Liver (tissue), 9 donors: ENCODE measurements around the gene MSH5. TPM values are rescaled to one million over a fixed set of nuclear protein-coding genes. Genes with fewer than 3 reads are reported as not detected.

Experiments
- DNase-seq: peaks from one replicate; pipeline ENCODE4 v3.0.0-alpha.2; 2017; ENCODE audit warnings: low spot score
- H3K27ac ChIP-seq, 2 donors: one replicate each; pipeline ENCODE4 v1.7.0; 2013; ENCODE audit warnings: inconsistent platforms in 2 of 2, low read length in 2 of 2, control low read depth in 1 of 2, low read depth in 1 of 2, mild to moderate bottlenecking in 1 of 2
- H3K27me3 ChIP-seq, 4 donors: one replicate each; pipeline versions ENCODE4 v1.6.1 to v1.7.0; 2013; ENCODE audit warnings: low read length in 3 of 4, inconsistent platforms in 1 of 4, mild to moderate bottlenecking in 1 of 4, moderate library complexity in 1 of 4; ENCODE audit not compliant: control insufficient read depth in 4 of 4, insufficient read depth in 4 of 4
- H3K36me3 ChIP-seq, 4 donors: one replicate each; pipeline versions ENCODE4 v1.6.1 to v1.7.0; 2013; ENCODE audit warnings: low read length in 3 of 4, mild to moderate bottlenecking in 3 of 4, low read depth in 1 of 4, moderate library complexity in 1 of 4; ENCODE audit not compliant: control insufficient read depth in 4 of 4, insufficient read depth in 3 of 4
- H3K4me1 ChIP-seq, 4 donors: one replicate each; pipeline versions ENCODE4 v1.6.1 to v1.7.0; 2013; ENCODE audit warnings: low read length in 3 of 4, mild to moderate bottlenecking in 3 of 4, moderate library complexity in 1 of 4; ENCODE audit not compliant: control insufficient read depth in 4 of 4, insufficient read depth in 4 of 4
- H3K4me3 ChIP-seq, 3 donors: one replicate each; pipeline versions ENCODE4 v1.6.1 to v1.7.0; 2013; ENCODE audit warnings: low read length in 3 of 3, control low read depth in 1 of 3, low read depth in 1 of 3, mild to moderate bottlenecking in 1 of 3
- H3K9ac ChIP-seq, 2 donors: one replicate each; pipeline ENCODE4 v1.7.0; 2013; ENCODE audit warnings: low read length in 2 of 2, mild to moderate bottlenecking in 2 of 2, moderate library complexity in 2 of 2, control low read depth in 1 of 2, low read depth in 1 of 2
- H3K9me3 ChIP-seq, 4 donors: one replicate each; pipeline versions ENCODE4 v1.6.1 to v1.7.0; 2013; ENCODE audit warnings: low read length in 3 of 4; ENCODE audit not compliant: control insufficient read depth in 4 of 4
- EGR1 ChIP-seq, 2 donors: IDR thresholded peaks; 2 replicates each; pipeline ENCODE4 v1.6.1; 2016 to 2018; ENCODE audit warnings: antibody characterized with exemption in 2 of 2, low read depth in 2 of 2
- FOXA1 ChIP-seq: IDR thresholded peaks from 2 replicates; pipeline ENCODE4 v1.6.1; 2016; ENCODE audit warnings: antibody characterized with exemption
- FOXA2 ChIP-seq: IDR thresholded peaks from 2 replicates; pipeline ENCODE4 v1.6.1; 2016; ENCODE audit warnings: antibody characterized with exemption
- GABPA ChIP-seq, 2 donors: IDR thresholded peaks in 1 of 2; conservative IDR thresholded peaks in 1 of 2; 2 replicates each; pipeline ENCODE4 v1.6.1; 2016; ENCODE audit warnings: antibody characterized with exemption in 2 of 2, mild to moderate bottlenecking in 1 of 2, moderate library complexity in 1 of 2
- HNF4A ChIP-seq, 2 donors: conservative IDR thresholded peaks; 2 replicates each; pipeline ENCODE4 v1.6.1; 2016; ENCODE audit warnings: antibody characterized with exemption in 2 of 2, mild to moderate bottlenecking in 2 of 2
- JUND ChIP-seq, 2 donors: IDR thresholded peaks; 2 replicates each; pipeline ENCODE4 v1.6.1; 2016; ENCODE audit warnings: antibody characterized with exemption in 2 of 2
- NR2F2 ChIP-seq: IDR thresholded peaks from 2 replicates; pipeline ENCODE4 v1.6.1; 2016; ENCODE audit warnings: antibody characterized with exemption
- RAD21 ChIP-seq, 2 donors: IDR thresholded peaks; 2 replicates each; pipeline ENCODE4 v1.6.1; 2016; ENCODE audit warnings: antibody characterized with exemption in 2 of 2, mild to moderate bottlenecking in 2 of 2
- SP1 ChIP-seq: IDR thresholded peaks from 2 replicates; pipeline ENCODE4 v1.6.1; 2018; ENCODE audit warnings: antibody characterized with exemption, mild to moderate bottlenecking
- TAF1 ChIP-seq: conservative IDR thresholded peaks from 2 replicates; pipeline ENCODE4 v1.6.1; 2016; ENCODE audit warnings: antibody characterized with exemption, mild to moderate bottlenecking
- YY1 ChIP-seq: IDR thresholded peaks from 2 replicates; pipeline ENCODE4 v1.6.1; 2016; ENCODE audit warnings: antibody characterized with exemption, mild to moderate bottlenecking
- WGBS: extraction: QIAGEN DNeasy Blood & Tissue Kit; methylation state at CpG from one replicate; pipeline ENCODE4 v1.1.7; 2013; 5-methylcytosine and 5-hydroxymethylcytosine counted together
- polyA plus RNA-seq, 2 donors: library from polyadenylated mRNA; stranded (reverse) in 1 of 2; unstranded in 1 of 2; fragments of 200-250 nt in 1 of 2; fragments of >200 nt in 1 of 2; fragmentation: Nextera tagmentation in 1 of 2; extraction: Ambion mirVana in 1 of 2; gene quantifications; one replicate each; pipeline versions ENCODE4 v1.2.1 to v1.2.3, GENCODE V29; 2013 to 2015
- total RNA-seq, 2 donors: library from RNA; depleted of rRNA; stranded (reverse); fragments of >200 nt; gene quantifications; one replicate each; pipeline ENCODE4 v1.2.3, GENCODE V29; 2014
- TF ChIP-seq, protein P1 (sequence below): fragments of 150-350 bp; IDR thresholded peaks from 2 replicates; pipeline ENCODE4 v1.5.1; 2017; ENCODE audit warnings: improper control_type of control experiment, low read depth, low read length; ENCODE audit not compliant: missing input control
- TF ChIP-seq, protein P2 (sequence below): IDR thresholded peaks from 2 replicates; pipeline ENCODE4 v1.6.1; 2016; ENCODE audit warnings: antibody characterized with exemption, mild to moderate bottlenecking
- TF ChIP-seq, protein P3 (sequence below): IDR thresholded peaks from 2 replicates; pipeline ENCODE4 v1.6.1; 2016; ENCODE audit warnings: antibody characterized with exemption
- TF ChIP-seq, protein P4 (sequence below): IDR thresholded peaks from 2 replicates; pipeline ENCODE4 v1.6.1; 2016; ENCODE audit warnings: antibody characterized with exemption
- donor health status: healthy.
- donor health status: healthy.
- donor health status: healthy.
- donor health status: healthy.
- donor health status: healthy.

Gene MSH5
- total and polyA plus RNA-seq, 4 donors = 1.2 to 6.4 (median 4.0) TPM

DNA sequence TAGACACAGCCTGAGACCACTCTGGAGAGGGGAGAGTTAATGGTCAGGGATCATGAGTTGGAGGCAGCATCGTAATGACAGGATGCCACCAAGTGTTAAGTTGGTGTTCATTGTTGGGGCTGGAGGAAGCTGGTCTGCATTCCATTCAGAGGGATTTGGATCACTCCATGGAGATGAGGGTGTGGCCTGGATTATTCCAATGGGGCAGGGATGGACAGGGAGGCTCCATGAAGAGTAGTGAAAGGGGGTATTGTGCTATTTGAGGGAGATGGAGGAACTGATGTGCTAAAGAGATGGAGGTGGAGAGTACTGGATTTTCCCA lies 23.8 kb downstream of the MSH5 start:
- H3K9me3 ChIP-seq = no peaks in the 10 kb centered on the region
- no peak overlapping the region for H3K9ac ChIP-seq
- DNase-seq = no peak
- TF ChIP-seq EGR1 (IDR thresholded peaks at IDR 0.05; ENCODE audit: low read depth in 2 of 2) = no peak
- TF ChIP-seq, protein P1, sequence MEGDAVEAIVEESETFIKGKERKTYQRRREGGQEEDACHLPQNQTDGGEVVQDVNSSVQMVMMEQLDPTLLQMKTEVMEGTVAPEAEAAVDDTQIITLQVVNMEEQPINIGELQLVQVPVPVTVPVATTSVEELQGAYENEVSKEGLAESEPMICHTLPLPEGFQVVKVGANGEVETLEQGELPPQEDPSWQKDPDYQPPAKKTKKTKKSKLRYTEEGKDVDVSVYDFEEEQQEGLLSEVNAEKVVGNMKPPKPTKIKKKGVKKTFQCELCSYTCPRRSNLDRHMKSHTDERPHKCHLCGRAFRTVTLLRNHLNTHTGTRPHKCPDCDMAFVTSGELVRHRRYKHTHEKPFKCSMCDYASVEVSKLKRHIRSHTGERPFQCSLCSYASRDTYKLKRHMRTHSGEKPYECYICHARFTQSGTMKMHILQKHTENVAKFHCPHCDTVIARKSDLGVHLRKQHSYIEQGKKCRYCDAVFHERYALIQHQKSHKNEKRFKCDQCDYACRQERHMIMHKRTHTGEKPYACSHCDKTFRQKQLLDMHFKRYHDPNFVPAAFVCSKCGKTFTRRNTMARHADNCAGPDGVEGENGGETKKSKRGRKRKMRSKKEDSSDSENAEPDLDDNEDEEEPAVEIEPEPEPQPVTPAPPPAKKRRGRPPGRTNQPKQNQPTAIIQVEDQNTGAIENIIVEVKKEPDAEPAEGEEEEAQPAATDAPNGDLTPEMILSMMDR = no peak
- TF ChIP-seq TAF1 = no peak
- no peaks in the 10 kb centered on the region for H3K27me3 ChIP-seq
- no peak overlapping the region for H3K4me3 ChIP-seq
- no peaks in the 10 kb centered on the region for H3K36me3 ChIP-seq
- H3K27ac ChIP-seq = no peak overlapping the region
- WGBS = 40% methylated on average over 1 of the region's 1 CpG
- no peaks in the 10 kb centered on the region for H3K4me1 ChIP-seq

DNA sequence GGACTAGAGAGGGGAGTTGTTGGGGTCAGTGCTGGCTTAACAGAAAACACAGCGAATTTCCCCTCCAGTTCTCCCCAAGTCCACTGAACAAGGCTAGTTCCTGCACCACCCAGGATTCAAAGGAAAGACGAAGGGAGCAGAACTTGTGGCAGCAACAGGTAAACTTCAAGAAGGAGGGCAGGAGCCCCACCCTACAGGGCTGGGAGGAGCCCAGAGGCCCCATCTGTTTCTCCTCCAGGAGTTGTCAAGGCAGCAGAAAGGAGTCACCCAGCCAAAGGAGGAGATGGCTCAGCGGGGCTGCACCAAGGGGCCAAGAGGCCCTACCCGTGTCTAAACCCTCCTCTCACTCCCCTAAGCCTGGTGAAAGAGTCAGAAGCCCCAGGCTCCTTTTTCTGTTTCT lies 24.4 kb downstream of the MSH5 start:
- Histone ChIP-seq H3K36me3 (no peaks in the 10 kb centered on the region), H3K27ac (no peak overlapping the region), H3K4me3 (no peak overlapping the region), H3K9ac (no peak overlapping the region), H3K9me3 (no peaks in the 10 kb centered on the region), H3K27me3 (no peaks in the 10 kb centered on the region), H3K4me1 (no peaks in the 10 kb centered on the region)
- 89% methylated on average over 4 of the region's 4 CpGs for WGBS
- TF ChIP-seq GABPA (IDR thresholded peaks at IDR 0.05 in 1 of 2, conservative IDR thresholded peaks at IDR 0.05 in 1 of 2) (no peak), FOXA1 (no peak)
- no peak for DNase-seq

DNA sequence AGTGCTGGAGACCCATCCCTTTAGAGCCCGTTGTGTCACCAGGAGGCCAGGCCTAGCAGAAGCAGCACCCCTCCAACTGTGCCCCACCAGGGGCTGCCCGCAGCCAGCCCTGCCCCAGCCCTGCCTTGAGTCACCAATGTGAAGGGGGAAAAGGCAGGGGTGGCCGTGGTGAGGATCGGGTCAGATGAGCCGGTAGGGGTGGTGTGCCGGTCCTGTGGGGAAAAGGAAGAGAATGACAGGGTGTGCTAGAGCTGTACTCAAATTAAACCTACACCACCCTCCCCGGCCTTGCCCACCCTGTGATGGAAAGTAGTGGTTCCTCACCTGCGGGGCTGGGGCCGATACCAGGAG lies 25.7 kb downstream of the MSH5 start:
- TF ChIP-seq NR2F2 (no peak), EGR1 (IDR thresholded peaks at IDR 0.05; ENCODE audit: low read depth in 2 of 2) (no peak), FOXA2 (no peak), JUND (IDR thresholded peaks at IDR 0.05) (no peak), YY1 (no peak), HNF4A (conservative IDR thresholded peaks at IDR 0.05) (no peak), TAF1 (no peak), RAD21 (IDR thresholded peaks at IDR 0.05) (no peak), SP1 (no peak)
- TF ChIP-seq, protein P2, sequence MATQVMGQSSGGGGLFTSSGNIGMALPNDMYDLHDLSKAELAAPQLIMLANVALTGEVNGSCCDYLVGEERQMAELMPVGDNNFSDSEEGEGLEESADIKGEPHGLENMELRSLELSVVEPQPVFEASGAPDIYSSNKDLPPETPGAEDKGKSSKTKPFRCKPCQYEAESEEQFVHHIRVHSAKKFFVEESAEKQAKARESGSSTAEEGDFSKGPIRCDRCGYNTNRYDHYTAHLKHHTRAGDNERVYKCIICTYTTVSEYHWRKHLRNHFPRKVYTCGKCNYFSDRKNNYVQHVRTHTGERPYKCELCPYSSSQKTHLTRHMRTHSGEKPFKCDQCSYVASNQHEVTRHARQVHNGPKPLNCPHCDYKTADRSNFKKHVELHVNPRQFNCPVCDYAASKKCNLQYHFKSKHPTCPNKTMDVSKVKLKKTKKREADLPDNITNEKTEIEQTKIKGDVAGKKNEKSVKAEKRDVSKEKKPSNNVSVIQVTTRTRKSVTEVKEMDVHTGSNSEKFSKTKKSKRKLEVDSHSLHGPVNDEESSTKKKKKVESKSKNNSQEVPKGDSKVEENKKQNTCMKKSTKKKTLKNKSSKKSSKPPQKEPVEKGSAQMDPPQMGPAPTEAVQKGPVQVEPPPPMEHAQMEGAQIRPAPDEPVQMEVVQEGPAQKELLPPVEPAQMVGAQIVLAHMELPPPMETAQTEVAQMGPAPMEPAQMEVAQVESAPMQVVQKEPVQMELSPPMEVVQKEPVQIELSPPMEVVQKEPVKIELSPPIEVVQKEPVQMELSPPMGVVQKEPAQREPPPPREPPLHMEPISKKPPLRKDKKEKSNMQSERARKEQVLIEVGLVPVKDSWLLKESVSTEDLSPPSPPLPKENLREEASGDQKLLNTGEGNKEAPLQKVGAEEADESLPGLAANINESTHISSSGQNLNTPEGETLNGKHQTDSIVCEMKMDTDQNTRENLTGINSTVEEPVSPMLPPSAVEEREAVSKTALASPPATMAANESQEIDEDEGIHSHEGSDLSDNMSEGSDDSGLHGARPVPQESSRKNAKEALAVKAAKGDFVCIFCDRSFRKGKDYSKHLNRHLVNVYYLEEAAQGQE = no peak
- TF ChIP-seq, protein P3, sequence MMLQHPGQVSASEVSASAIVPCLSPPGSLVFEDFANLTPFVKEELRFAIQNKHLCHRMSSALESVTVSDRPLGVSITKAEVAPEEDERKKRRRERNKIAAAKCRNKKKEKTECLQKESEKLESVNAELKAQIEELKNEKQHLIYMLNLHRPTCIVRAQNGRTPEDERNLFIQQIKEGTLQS = no peak
- TF ChIP-seq, protein P1 = no peak
- TF ChIP-seq, protein P4, sequence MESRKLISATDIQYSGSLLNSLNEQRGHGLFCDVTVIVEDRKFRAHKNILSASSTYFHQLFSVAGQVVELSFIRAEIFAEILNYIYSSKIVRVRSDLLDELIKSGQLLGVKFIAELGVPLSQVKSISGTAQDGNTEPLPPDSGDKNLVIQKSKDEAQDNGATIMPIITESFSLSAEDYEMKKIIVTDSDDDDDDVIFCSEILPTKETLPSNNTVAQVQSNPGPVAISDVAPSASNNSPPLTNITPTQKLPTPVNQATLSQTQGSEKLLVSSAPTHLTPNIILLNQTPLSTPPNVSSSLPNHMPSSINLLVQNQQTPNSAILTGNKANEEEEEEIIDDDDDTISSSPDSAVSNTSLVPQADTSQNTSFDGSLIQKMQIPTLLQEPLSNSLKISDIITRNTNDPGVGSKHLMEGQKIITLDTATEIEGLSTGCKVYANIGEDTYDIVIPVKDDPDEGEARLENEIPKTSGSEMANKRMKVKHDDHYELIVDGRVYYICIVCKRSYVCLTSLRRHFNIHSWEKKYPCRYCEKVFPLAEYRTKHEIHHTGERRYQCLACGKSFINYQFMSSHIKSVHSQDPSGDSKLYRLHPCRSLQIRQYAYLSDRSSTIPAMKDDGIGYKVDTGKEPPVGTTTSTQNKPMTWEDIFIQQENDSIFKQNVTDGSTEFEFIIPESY = no peak
- no peak overlapping the region for H3K4me3 ChIP-seq
- H3K9me3 ChIP-seq = no peaks in the 10 kb centered on the region
- DNase-seq = no peak
- no peaks in the 10 kb centered on the region for H3K27me3 ChIP-seq
- no peak overlapping the region for H3K9ac ChIP-seq
- no peaks in the 10 kb centered on the region for H3K36me3 ChIP-seq
- 94% methylated on average over 9 of the region's 9 CpGs for WGBS
- no peaks in the 10 kb centered on the region for H3K4me1 ChIP-seq
- no peak overlapping the region for H3K27ac ChIP-seq
